Naive thymus-derived CD4-positive, alpha-beta T cell (primary cell): ENCODE data around the gene SLC26A4. TPM values are rescaled to one million over a fixed set of nuclear protein-coding genes. Genes with fewer than 3 reads are reported as not detected.

ENCODE experiments used
- ATAC-seq: fragments of 150-1000 bp; cut with Tn5 transposase; 2 replicates; pipeline ENCODE4 v1.10.0; 2021; ENCODE audit warnings: mild to moderate bottlenecking, moderate library complexity
- CTCF ChIA-PET: fragments of 350-600 bp; sonication (Branson Sonifier 250); formaldehyde crosslinking; loops from one replicate; lab custom pipeline; 2021; ENCODE audit warnings: antibody characterized with exemption; lab: Charles Lee
- POLR2A ChIA-PET: fragments of 350-600 bp; sonication (Branson Sonifier 250); formaldehyde crosslinking; loops from one replicate; lab custom pipeline; 2021; ENCODE audit warnings: antibody characterized with exemption, inconsistent platforms; lab: Charles Lee
- DNase-seq, 9 donors: peaks; one replicate each; pipeline versions ENCODE4 v3.0.0 to v3.0.0-alpha.2; 2020 to 2022; ENCODE audit warnings: mixed read lengths in 1 of 9
- H3K27ac ChIP-seq: one replicate; pipeline ENCODE4 v1.7.0; 2013; ENCODE audit warnings: mild to moderate bottlenecking, low read depth, low read length, moderate library complexity
- H3K27me3 ChIP-seq, 2 donors: one replicate each; pipeline ENCODE4 v1.7.0; 2013; ENCODE audit warnings: low read length in 2 of 2, mild to moderate bottlenecking in 2 of 2, moderate library complexity in 2 of 2; ENCODE audit not compliant: control insufficient read depth in 2 of 2, insufficient read depth in 2 of 2
- H3K36me3 ChIP-seq, 3 experiments: 1 replicate in 2 of 3; 2 replicates in 1 of 3; pipeline ENCODE4 v1.7.0; 2013; ENCODE audit warnings: low read length in 3 of 3, mild to moderate bottlenecking in 3 of 3, moderate library complexity in 1 of 3; ENCODE audit not compliant: insufficient read depth in 3 of 3, control insufficient read depth in 2 of 3
- H3K4me1 ChIP-seq, 2 donors: one replicate each; pipeline ENCODE4 v1.7.0; 2013; ENCODE audit warnings: low read length in 2 of 2, mild to moderate bottlenecking in 2 of 2, moderate library complexity in 1 of 2; ENCODE audit not compliant: control insufficient read depth in 2 of 2, insufficient read depth in 2 of 2
- H3K4me3 ChIP-seq: 2 replicates; pipeline ENCODE4 v1.7.0; 2013; ENCODE audit warnings: mild to moderate bottlenecking, low read length
- H3K9me3 ChIP-seq, 3 experiments: 1 replicate in 2 of 3; 2 replicates in 1 of 3; pipeline ENCODE4 v1.7.0; 2013; ENCODE audit warnings: low read length in 3 of 3; ENCODE audit not compliant: control insufficient read depth in 2 of 3
- H3K27ac Mint-ChIP-seq, 9 donors: one replicate each; pipeline ENCODE4 v1.8.0; 2020 to 2022; ENCODE audit warnings: mixed read lengths in 9 of 9, mild to moderate bottlenecking in 8 of 9, moderate library complexity in 5 of 9, inconsistent platforms in 2 of 9
- H3K27me3 Mint-ChIP-seq, 5 donors: one replicate each; pipeline ENCODE4 v1.8.0; 2021 to 2022; ENCODE audit warnings: mixed read lengths in 5 of 5, mild to moderate bottlenecking in 1 of 5
- H3K36me3 Mint-ChIP-seq, 5 donors: one replicate each; pipeline ENCODE4 v1.8.0; 2020 to 2022; ENCODE audit warnings: mixed read lengths in 5 of 5, mild to moderate bottlenecking in 3 of 5, inconsistent platforms in 1 of 5
- H3K4me1 Mint-ChIP-seq, 7 donors: one replicate each; pipeline ENCODE4 v1.8.0; 2020 to 2022; ENCODE audit warnings: mixed read lengths in 7 of 7, mild to moderate bottlenecking in 3 of 7, inconsistent platforms in 1 of 7
- H3K4me3 Mint-ChIP-seq, 10 donors: one replicate each; pipeline ENCODE4 v1.8.0; 2020 to 2022; ENCODE audit warnings: mild to moderate bottlenecking in 10 of 10, mixed read lengths in 10 of 10, moderate library complexity in 6 of 10, inconsistent platforms in 2 of 10
- H3K9me3 Mint-ChIP-seq, 11 donors: one replicate each; pipeline ENCODE4 v1.8.0; 2020 to 2022; ENCODE audit warnings: mixed read lengths in 11 of 11, mild to moderate bottlenecking in 4 of 11, inconsistent platforms in 1 of 11, moderate library complexity in 1 of 11
- intact Hi-C, 2 donors: fragments of 100-400 bp; cut with micrococcal nuclease; formaldehyde crosslinking; loops; one replicate each; pipeline ENCODE4 v1.15.1; 2023
- polyA plus RNA-seq, 2 donors: library from polyadenylated mRNA; unstranded; fragments of 300-500 nt; fragmentation: Illumina TruSeq; gene quantifications; one replicate each; pipeline ENCODE4 v1.2.3, GENCODE V29; 2021
- total RNA-seq, 6 experiments: library from RNA in 5 of 6; stranded (reverse) in 5 of 6; gene quantifications; 1 replicate in 5 of 6; 2 replicates in 1 of 6; pipeline ENCODE4 v1.2.3 and lab custom pipeline; 2021 to 2026

The SLC26A4 gene
- total and polyA plus RNA-seq, 7 experiments from 2014 or later = 0.24 to 7.3 (median 0.27) TPM; not detected in 4

DNA sequence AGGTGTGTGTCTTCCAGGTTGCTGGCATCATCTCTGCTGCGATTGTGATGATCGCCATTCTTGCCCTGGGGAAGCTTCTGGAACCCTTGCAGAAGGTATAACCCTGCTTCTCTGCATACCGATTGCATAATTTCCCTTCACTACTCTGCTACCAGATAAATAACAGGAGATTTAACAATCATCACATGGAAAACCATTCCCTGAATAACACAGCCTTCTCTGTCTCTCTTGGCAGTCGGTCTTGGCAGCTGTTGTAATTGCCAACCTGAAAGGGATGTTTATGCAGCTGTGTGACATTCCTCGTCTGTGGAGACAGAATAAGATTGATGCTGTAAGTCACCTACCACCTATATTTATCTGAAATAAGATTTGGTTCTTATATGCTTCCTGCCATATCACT lies 33.8 kb downstream of the SLC26A4 start:
- no peak for DNase-seq
- no peaks in the 10 kb centered on the region for H3K4me1 ChIP-seq
- intact Hi-C loops = no loop called here
- no peaks in the 10 kb centered on the region for H3K36me3 Mint-ChIP-seq
- no peaks in the 10 kb centered on the region for H3K4me1 Mint-ChIP-seq
- no peaks in the 10 kb centered on the region for H3K9me3 ChIP-seq
- no peaks in the 10 kb centered on the region for H3K9me3 Mint-ChIP-seq
- no peak overlapping the region for H3K4me3 ChIP-seq
- no peaks in the 10 kb centered on the region for H3K27me3 ChIP-seq
- H3K27ac Mint-ChIP-seq = no peak overlapping the region
- POLR2A ChIA-PET = no interaction called here
- no peak for ATAC-seq
- H3K27me3 Mint-ChIP-seq = peaks cover 0 to 23% (median 8%) of the 10 kb centered on the region in 5 donors
- CTCF ChIA-PET = no interaction called here
- no peaks in the 10 kb centered on the region for H3K36me3 ChIP-seq
- H3K27ac ChIP-seq = no peak overlapping the region
- no peak overlapping the region for H3K4me3 Mint-ChIP-seq

- Histone ChIP-seq H3K27me3 (no peaks in the 10 kb centered on the region), H3K27ac (no peak overlapping the region), H3K4me1 (no peaks in the 10 kb centered on the region), H3K36me3 (no peaks in the 10 kb centered on the region), H3K9me3 (no peaks in the 10 kb centered on the region), H3K4me3 (no peak overlapping the region)
- Mint-ChIP-seq H3K4me1 (no peaks in the 10 kb centered on the region), H3K36me3 (peaks cover 0 to 3% (median 0%) of the 10 kb centered on the region in 5 donors), H3K4me3 (no peak overlapping the region), H3K27me3 (peaks cover 0 to 19% (median 8%) of the 10 kb centered on the region in 5 donors), H3K27ac (no peak overlapping the region), H3K9me3 (no peaks in the 10 kb centered on the region)
- ChIA-PET POLR2A (no interaction called here), CTCF (no interaction called here)
- intact Hi-C loops = no loop called here
- DNase-seq (no peak), ATAC-seq (no peak)
Observed at GRCh38 chr7:107696330-107696946, 35.8 kb downstream of the SLC26A4 start.

GRCh38 chr7:107697321-107698049 lies 36.9 kb downstream of the SLC26A4 start:
- H3K4me1 ChIP-seq = no peaks in the 10 kb centered on the region
- ATAC-seq (no peak), DNase-seq (no peak)
- CTCF ChIA-PET = no interaction called here
- H3K27me3 Mint-ChIP-seq = peaks cover 0 to 15% (median 8%) of the 10 kb centered on the region in 5 donors
- no peak overlapping the region for H3K4me3 Mint-ChIP-seq
- intact Hi-C loops = no loop called here
- H3K4me1 Mint-ChIP-seq = no peaks in the 10 kb centered on the region
- H3K36me3 Mint-ChIP-seq = peaks cover 0 to 8% (median 0%) of the 10 kb centered on the region in 5 donors
- no peak overlapping the region for H3K27ac Mint-ChIP-seq
- no peaks in the 10 kb centered on the region for H3K9me3 Mint-ChIP-seq
- no peaks in the 10 kb centered on the region for H3K9me3 ChIP-seq
- H3K4me3 ChIP-seq = no peak overlapping the region
- H3K27ac ChIP-seq = no peak overlapping the region
- no peaks in the 10 kb centered on the region for H3K36me3 ChIP-seq
- POLR2A ChIA-PET = no interaction called here
- no peaks in the 10 kb centered on the region for H3K27me3 ChIP-seq

DNA sequence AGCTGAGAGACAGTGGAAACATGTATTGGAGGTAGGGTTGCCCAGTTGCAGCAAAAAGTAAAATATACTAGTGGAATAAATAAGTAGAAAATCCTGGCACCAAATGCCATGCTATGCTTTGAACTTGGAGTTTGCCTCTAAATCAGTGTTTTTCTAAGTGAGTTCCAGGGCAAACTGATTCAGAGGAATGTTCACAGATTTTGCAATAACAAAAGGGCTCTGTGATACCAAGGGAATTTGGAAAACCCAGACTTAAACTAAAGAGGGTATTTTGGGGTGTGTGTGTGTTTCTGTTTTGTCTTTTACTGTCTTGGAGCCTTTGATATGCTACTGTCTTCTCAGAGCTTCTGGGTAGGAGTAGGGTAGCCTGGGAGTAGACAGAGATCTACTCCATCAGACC lies 39.9 kb downstream of the SLC26A4 start:
- Histone ChIP-seq H3K27me3 (no peaks in the 10 kb centered on the region), H3K9me3 (no peaks in the 10 kb centered on the region), H3K27ac (no peak overlapping the region), H3K36me3 (no peaks in the 10 kb centered on the region), H3K4me1 (no peaks in the 10 kb centered on the region), H3K4me3 (no peak overlapping the region)
- POLR2A ChIA-PET = no interaction called here
- DNase-seq (no peak), ATAC-seq (no peak)
- peaks cover 0 to 9% (median 0%) of the 10 kb centered on the region in 5 donors for H3K27me3 Mint-ChIP-seq
- no peak overlapping the region for H3K27ac Mint-ChIP-seq
- peaks cover 0 to 12% (median 0%) of the 10 kb centered on the region in 5 donors for H3K36me3 Mint-ChIP-seq
- H3K9me3 Mint-ChIP-seq = no peaks in the 10 kb centered on the region
- no peak overlapping the region for H3K4me3 Mint-ChIP-seq
- CTCF ChIA-PET = no interaction called here
- H3K4me1 Mint-ChIP-seq = peaks cover 0 to 9% (median 6%) of the 10 kb centered on the region in 7 donors
- intact Hi-C loops = no loop called here

DNA sequence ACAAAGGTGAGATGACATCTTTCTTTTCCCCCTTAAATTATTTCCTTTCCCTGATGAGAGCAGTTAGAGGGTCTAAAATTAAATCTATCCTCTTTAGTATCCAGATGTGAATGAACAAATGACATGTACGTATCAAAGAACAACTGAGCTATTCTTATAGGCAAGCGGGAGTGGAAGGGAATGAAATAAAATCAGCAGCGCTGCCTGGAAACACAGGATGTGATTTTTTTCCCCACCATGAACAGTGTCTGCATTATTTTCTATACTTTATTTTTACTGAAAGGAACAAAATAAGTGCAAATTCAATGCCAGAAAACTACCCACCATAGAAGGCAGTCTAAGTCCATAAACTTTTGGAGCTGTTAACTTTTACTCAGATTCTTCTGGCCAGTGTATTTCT lies 40.6 kb downstream of the SLC26A4 start:
- Mint-ChIP-seq H3K9me3 (no peaks in the 10 kb centered on the region), H3K27me3 (peaks cover 0 to 9% (median 0%) of the 10 kb centered on the region in 5 donors), H3K4me1 (peaks cover 0 to 9% (median 6%) of the 10 kb centered on the region in 7 donors), H3K36me3 (peaks cover 0 to 15% (median 0%) of the 10 kb centered on the region in 5 donors), H3K27ac (no peak overlapping the region), H3K4me3 (no peak overlapping the region)
- CTCF ChIA-PET = interaction anchor here (0.6 kb wide), 1 partner anchor 480 kb away, joined by 3 read pairs; no protein-coding TSS in a partner anchor
- ATAC-seq = no peak
- H3K4me1 ChIP-seq = no peaks in the 10 kb centered on the region
- intact Hi-C loops = no loop called here
- H3K36me3 ChIP-seq = no peaks in the 10 kb centered on the region
- no peak overlapping the region for H3K27ac ChIP-seq
- H3K27me3 ChIP-seq = no peaks in the 10 kb centered on the region
- no peak for DNase-seq
- H3K9me3 ChIP-seq = no peaks in the 10 kb centered on the region
- POLR2A ChIA-PET = no interaction called here
- H3K4me3 ChIP-seq = no peak overlapping the region

DNA sequence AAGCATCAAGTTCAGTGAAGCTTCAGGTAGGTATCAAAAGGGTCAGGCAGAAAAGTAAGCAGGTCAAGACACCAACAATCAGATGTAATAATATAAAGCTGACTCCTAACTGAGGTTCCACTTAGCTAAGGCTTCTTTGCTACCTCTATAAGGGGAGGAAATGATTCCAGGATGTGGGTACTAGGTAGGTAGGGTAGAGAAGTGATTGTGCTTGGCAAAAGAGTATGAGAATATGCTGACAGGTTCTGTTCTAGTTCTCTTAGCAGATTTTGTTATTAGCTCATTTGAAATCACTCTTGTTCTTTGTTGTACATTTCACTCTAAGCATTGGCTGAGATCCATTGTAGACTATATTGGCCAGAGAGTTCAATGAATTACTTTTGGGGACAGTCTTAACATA lies 42.6 kb downstream of the SLC26A4 start:
- H3K4me1 ChIP-seq = no peaks in the 10 kb centered on the region
- POLR2A ChIA-PET = interaction anchor here (0.6 kb wide), 1 partner anchor 63 kb away, joined by 3 read pairs; no protein-coding TSS in a partner anchor
- peaks cover 0 to 9% (median 0%) of the 10 kb centered on the region in 5 donors for H3K27me3 Mint-ChIP-seq
- H3K36me3 ChIP-seq = no peaks in the 10 kb centered on the region
- H3K9me3 ChIP-seq = no peaks in the 10 kb centered on the region
- peaks cover 0 to 9% (median 6%) of the 10 kb centered on the region in 7 donors for H3K4me1 Mint-ChIP-seq
- no peak overlapping the region for H3K27ac ChIP-seq
- no peaks in the 10 kb centered on the region for H3K9me3 Mint-ChIP-seq
- no peak overlapping the region for H3K4me3 ChIP-seq
- DNase-seq (no peak), ATAC-seq (no peak)
- no peak overlapping the region for H3K4me3 Mint-ChIP-seq
- intact Hi-C loops = no loop called here
- H3K36me3 Mint-ChIP-seq = peaks cover 0 to 15% (median 0%) of the 10 kb centered on the region in 5 donors
- no peaks in the 10 kb centered on the region for H3K27me3 ChIP-seq
- CTCF ChIA-PET = no interaction called here
- no peak overlapping the region for H3K27ac Mint-ChIP-seq
